ENCODE data around the gene LRBA.
"Not testable (repeated sequence)": the region's sequence is repeated elsewhere in the genome, so short reads cannot be mapped to it uniquely, and the experiment has no call there.

The LRBA gene

GRCh38 chr4:150971901-150972300 lies 43.2 kb downstream of the LRBA start:
- no peak for FAIRE-seq

- no peak for FAIRE-seq
Observed at GRCh38 chr4:150970685-150971151, 44.4 kb downstream of the LRBA start.

GRCh38 chr4:150964754-150965153 lies 50.3 kb downstream of the LRBA start:
- no peak for FAIRE-seq

DNA sequence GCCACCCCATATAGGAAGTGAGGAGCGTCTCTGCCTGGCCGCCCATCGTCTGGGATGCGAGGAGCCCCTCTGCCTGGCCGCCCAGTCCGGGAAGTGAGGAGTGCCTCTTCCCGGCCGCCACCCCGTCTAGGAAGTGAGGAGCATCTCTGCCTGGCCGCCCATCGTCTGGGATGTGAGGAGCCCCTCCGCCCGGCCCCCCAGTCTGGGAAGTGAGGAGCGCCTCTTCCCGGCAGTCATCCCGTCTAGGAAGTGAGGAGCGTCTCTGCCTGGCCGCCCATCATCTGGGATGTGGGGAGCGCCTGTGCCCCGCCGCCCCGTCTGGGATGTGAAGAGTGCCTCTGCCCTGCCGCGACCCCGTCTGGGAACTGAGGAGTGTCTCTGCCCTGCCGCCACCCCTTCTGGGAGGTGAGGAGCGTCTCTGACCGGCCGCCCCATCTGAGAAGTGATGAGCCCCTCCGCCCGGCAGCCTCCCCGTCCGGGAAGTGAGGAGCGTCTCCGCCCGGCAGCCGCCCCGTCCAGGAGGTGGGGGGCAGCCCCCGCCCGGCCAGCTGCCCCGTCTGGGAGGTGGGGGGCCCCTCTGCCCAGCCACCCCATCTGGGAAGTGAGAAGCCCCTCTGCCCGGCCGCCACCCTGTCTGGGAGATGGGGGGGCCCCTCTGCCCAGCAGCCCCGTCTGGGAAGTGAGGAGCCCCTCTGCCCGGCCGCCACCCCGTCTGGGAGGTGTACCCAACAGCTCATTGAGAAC lies 51.3 kb downstream of the LRBA start:
- not testable (repeated sequence) for FAIRE-seq

DNA sequence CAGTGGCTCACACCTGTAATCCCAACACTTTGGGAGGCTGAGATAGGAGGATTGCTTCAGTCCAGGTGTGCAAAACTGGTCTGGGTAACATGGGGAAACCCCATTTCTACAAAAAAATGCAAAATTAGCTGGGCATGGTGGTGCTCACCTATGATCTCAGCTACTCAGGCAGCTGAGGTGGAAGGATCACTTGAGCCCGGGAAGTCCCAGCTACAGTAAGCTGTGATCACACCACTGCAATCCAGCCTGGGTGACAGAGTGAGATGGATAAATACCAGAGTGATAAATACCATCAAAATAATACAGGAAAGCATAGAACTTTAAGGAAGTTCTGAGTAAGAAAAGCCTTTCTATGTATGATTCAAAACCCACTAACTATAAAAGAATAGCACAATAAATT lies 52.8 kb downstream of the LRBA start:
- no peak for FAIRE-seq

DNA sequence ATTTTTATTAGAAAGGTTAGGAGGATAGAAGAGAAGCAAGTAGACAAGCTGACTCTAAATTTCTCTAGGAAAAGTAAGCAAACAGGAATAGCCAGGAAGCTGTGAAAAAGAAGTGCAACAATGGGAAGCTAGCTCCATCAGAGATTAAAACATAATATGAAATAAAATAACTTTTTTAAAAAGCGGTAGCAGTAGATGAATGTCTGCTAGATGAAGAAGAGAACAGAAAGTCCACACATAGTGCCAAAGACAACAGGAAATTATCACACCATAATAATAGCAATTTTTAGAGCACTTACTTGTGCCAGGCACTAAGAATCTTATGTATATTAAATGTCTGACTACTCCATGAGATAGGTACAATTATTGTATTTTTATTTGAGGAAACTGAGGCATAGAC lies 53.5 kb downstream of the LRBA start:
- no peak for FAIRE-seq

GRCh38 chr4:150960818-150961217 lies 54.3 kb downstream of the LRBA start:
- FAIRE-seq: no peak

- peak; percentile 26 for FAIRE-seq
Observed at GRCh38 chr4:150960079-150960478, 55.0 kb downstream of the LRBA start.

GRCh38 chr4:150957981-150958380 lies 57.1 kb downstream of the LRBA start:
- not testable (repeated sequence) for FAIRE-seq

GRCh38 chr4:150957095-150957494 lies 58.0 kb downstream of the LRBA start:
- not testable (repeated sequence) for FAIRE-seq

DNA sequence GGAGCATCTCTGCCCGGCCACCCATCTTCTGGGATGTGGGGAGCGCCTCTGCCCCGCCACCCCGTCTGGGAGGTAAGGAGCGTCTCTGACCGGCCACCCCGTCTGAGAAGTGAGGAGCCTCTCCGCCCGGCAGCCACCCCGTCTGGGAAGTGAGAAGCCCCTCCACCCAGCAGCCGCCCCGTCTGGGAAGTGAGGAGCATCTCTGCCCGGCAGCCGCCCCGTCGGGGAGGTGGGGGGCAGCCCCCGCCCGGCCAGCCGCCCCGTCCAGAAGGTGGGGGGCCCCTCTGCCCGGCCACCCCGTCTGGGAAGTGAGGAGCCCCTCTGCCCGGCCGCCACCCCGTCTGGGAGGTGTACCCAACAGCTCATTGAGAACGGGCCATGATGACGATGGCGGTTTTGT lies 61.2 kb downstream of the LRBA start:
- FAIRE-seq: not testable (repeated sequence)

DNA sequence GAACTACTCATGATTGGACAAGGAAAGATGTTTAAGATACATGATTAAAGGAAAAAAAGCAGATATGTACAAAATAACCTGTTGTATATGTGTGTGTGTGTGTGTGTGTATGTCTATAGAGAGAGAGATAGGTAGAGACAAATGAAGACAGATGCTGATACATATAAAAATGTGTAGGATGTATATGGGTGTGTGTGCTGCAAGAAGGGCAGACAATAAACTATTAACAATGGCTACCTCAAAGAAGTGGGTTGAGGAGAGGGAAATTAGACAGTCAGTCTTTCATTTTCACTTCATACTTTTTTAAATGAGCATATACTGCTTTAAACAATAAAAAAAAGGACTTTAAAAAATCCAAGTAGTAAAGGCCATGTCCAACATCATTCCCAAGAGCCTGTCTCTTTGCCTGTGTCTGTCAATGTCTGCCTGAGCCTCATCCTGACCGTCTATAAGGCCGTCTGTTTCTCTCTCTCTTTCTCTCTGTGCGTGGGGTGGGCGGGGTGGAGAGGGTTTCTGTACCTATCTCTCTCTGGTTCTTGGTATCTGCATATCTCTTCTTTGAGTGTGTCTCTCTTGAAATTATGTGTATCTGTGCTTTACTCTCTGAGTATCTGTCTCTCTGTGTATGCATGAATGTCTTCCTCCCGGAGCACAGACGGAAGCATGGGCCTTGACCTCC lies 62.8 kb downstream of the LRBA start:
- no peak for FAIRE-seq

- FAIRE-seq: no peak
Observed at GRCh38 chr4:150950657-150951288, 64.3 kb downstream of the LRBA start.

DNA sequence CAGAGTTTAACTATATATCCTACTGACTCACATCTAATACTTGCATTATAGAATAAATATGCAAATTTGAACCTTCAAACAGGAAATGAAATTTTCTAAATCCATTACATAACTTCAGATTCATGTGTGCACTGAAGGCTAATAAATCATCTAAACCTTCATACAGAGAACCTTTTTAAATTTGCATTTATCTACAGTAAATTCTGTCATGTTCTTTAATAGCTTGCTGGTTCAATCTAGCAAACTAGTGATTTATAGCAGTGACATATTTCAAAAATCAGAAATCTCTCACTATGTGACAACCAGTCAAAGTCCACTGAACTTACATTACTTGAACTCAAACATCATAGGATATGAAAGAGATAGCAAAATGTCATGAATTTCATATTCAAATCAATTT lies 65.1 kb downstream of the LRBA start:
- FAIRE-seq: no peak

DNA sequence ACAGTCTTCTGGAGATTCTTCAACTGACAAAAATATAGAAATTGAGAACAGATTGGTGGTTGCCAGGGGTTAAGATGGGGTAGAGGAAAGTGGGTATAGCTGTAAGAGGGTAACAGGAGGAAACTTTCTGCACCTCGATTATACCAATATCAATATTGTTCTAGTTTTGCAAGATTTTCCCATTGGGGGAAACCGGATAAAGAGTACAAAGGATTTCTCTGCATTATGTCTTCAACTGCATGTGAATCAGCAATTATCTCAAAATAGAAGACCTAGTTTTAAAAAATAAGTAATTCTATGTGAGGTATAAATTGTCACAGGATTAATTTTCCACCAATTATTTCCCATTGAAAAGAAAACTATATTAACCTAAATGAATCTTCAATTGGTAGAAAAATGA lies 65.7 kb downstream of the LRBA start:
- FAIRE-seq: no peak

DNA sequence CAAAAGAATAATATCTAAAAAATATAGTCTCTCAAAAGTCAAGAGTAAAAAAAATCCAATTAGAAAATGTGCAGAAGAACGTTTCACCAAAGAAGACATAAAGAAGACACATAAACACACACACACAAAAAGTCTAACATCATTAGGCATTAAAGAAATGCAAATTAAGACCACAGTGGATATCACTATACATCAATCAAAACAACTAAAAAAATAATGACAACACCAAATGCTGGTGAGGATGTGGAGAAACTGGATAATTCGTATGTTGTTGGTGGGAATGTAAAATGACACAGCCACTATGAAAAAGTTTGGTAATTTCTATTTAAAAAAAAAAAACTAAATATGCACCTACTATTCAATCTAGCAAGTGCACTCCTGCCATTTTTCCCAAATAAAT lies 66.4 kb downstream of the LRBA start:
- FAIRE-seq: peak; percentile 15

- FAIRE-seq: no peak
Observed at GRCh38 chr4:150948074-150948473, 67.0 kb downstream of the LRBA start.

GRCh38 chr4:150944660-150945059 lies 70.4 kb downstream of the LRBA start:
- FAIRE-seq: no peak

DNA sequence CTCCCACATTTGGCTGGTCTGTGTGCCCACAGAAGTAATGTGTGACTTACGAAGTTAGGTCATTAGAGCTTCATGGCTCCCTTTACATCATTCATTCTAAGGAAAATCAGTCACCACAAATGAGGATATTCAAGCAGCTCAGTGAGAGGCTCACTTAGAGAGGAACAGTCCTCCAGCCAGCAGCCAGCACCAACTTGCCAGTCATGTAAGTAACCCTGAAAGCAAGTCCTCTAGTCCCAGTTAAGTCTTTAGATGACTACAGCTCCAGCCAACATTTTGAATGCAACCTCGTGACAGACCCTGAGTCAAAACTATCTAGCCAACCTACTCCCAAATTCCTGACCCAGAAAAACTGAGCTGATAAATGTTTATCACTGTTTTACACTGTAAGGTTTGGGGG lies 71.3 kb downstream of the LRBA start:
- FAIRE-seq: no peak

DNA sequence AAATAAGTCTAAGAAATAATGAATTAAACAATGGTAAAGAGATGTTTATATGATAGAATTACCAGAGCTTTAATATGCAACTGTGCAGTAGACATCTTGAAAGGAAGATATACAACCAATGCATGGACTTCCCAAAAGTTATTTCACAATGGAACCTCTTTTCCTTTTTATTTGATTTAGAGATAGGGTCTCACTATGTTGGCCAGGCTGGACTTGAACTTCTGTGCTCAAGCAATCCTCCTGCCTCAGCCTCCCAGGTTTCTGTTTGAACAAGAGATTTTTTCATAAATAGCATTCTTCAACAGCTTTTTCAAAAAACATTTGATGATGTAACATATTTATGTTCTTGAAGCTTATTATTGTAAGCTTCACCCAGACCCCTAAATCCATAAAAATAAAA lies 72.0 kb downstream of the LRBA start:
- FAIRE-seq: no peak

- no peak for FAIRE-seq
Observed at GRCh38 chr4:150942539-150942938, 72.5 kb downstream of the LRBA start.

- FAIRE-seq: no peak
Observed at GRCh38 chr4:150940123-150940522, 75.0 kb downstream of the LRBA start.

GRCh38 chr4:150939530-150939929 lies 75.6 kb downstream of the LRBA start:
- no peak for FAIRE-seq
